ENCODE results near the gene MAB21L4. TPM values are rescaled to one million over a fixed set of nuclear protein-coding genes. Genes with fewer than 3 reads are reported as not detected.

Gene MAB21L4
- total and polyA plus RNA-seq, 2 experiments from 2014 or later, result not detected

DNA sequence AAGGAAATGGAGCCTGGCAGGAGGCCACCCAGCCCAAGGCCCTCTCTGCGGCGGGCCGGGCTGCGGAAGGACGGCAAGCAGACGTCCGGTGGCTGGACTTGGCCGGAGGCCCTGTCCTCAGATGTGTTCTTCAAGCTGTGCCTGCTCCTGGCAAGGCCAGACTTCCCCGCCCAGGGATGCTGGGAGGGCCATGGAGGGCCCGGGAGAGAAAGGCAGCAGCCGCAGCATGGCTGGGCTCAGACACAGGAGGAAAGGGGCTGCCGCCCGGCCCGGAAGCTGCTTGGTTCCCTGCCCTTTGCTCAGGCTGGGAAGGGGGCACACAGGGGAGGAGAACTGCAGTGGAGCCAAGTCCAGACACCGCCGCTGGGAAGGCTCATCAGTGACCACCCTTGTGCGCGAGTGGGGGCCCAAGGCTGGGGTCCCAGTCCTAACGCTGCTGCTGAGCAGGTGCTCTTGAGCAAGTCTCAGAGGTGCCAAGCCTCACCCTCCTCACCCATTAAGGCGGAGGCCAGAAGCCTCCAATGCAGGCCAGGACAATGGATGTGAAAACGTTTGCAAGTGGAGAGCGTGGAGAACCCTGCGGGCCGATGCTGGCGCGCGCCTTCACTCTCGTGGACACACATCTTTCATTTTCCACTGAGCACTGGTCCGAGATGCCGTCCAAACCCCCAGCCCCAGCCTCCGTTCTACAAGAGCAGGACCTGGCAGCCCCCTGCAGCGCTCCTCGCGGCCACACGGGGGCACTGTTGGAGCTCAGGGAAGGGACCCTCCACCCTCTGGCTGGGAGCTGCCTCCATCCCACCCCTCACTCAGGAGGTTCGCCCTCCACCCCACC lies 18.1 kb upstream of the MAB21L4 start:
- Histone ChIP-seq H3K27me3 (peaks cover 52% of the 10 kb centered on the region), H3K4me1 (ENCODE audit: low read depth) (no peaks in the 10 kb centered on the region), H3K27ac (no peak overlapping the region), H3K36me3 (no peaks in the 10 kb centered on the region), H3K9me3 (ENCODE audit: low read depth) (no peaks in the 10 kb centered on the region), H3K4me3 (no peak overlapping the region)
- TF ChIP-seq, protein P1, sequence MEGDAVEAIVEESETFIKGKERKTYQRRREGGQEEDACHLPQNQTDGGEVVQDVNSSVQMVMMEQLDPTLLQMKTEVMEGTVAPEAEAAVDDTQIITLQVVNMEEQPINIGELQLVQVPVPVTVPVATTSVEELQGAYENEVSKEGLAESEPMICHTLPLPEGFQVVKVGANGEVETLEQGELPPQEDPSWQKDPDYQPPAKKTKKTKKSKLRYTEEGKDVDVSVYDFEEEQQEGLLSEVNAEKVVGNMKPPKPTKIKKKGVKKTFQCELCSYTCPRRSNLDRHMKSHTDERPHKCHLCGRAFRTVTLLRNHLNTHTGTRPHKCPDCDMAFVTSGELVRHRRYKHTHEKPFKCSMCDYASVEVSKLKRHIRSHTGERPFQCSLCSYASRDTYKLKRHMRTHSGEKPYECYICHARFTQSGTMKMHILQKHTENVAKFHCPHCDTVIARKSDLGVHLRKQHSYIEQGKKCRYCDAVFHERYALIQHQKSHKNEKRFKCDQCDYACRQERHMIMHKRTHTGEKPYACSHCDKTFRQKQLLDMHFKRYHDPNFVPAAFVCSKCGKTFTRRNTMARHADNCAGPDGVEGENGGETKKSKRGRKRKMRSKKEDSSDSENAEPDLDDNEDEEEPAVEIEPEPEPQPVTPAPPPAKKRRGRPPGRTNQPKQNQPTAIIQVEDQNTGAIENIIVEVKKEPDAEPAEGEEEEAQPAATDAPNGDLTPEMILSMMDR (IDR thresholded peaks at IDR 0.05; ENCODE audit: low read depth, low read length), result peak; percentile 93
- DNase-seq (ENCODE audit: low read depth in 1 of 2, low spot score in 1 of 2), result peak; percentile 65 to 87

- TF ChIP-seq, protein P1 (IDR thresholded peaks at IDR 0.05; ENCODE audit: low read depth, low read length), result no peak
- DNase-seq (ENCODE audit: low read depth in 1 of 2, low spot score in 1 of 2), result peak in 1 of 2 donors; percentile 29
- Histone ChIP-seq H3K9me3 (ENCODE audit: low read depth) (no peaks in the 10 kb centered on the region), H3K36me3 (no peaks in the 10 kb centered on the region), H3K27me3 (peaks cover 52% of the 10 kb centered on the region), H3K4me1 (ENCODE audit: low read depth) (no peaks in the 10 kb centered on the region), H3K27ac (no peak overlapping the region), H3K4me3 (no peak overlapping the region)
These were observed 17.2 kb upstream of the MAB21L4 start for GRCh38 chr2:240912878-240913809.

DNA sequence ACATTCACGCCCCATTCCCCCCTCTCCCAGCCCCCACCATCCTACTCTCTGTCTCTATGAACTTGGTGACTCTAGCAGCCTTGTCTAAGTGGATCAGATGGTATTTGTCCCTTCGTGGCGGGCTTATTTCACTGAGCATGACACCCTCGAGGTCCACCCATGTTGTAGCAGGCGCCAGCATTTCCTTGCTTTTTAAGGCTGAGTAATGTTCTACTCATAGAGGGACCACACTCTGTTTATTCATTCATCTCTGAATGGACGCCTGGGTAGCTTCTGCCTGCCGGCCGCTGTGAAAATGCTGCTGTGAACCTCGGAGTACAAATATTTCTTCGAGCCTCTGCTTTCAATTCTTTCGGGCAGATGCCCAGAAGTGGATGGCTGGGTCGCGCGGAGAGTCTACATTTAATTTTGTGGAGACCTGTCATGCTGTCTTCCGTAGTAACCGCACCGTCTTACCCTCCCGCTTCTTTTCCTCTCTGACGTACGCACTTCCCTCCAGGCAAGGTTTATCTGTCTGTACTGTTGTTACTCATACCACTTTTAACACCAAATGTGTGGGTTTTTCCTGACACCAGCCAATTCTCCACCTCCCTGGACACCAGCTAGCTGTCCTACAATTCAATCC lies 15.8 kb upstream of the MAB21L4 start:
- TF ChIP-seq, protein P1 (IDR thresholded peaks at IDR 0.05; ENCODE audit: low read depth, low read length), result no peak
- no peaks in the 10 kb centered on the region for H3K9me3 ChIP-seq (ENCODE audit: low read depth)
- peak in 1 of 2 donors; percentile 69 for DNase-seq (ENCODE audit: low read depth in 1 of 2, low spot score in 1 of 2)
- H3K27ac ChIP-seq, result no peak overlapping the region
- no peaks in the 10 kb centered on the region for H3K4me1 ChIP-seq (ENCODE audit: low read depth)
- peaks cover 54% of the 10 kb centered on the region for H3K27me3 ChIP-seq
- H3K4me3 ChIP-seq, result no peak overlapping the region
- H3K36me3 ChIP-seq, result no peaks in the 10 kb centered on the region

DNA sequence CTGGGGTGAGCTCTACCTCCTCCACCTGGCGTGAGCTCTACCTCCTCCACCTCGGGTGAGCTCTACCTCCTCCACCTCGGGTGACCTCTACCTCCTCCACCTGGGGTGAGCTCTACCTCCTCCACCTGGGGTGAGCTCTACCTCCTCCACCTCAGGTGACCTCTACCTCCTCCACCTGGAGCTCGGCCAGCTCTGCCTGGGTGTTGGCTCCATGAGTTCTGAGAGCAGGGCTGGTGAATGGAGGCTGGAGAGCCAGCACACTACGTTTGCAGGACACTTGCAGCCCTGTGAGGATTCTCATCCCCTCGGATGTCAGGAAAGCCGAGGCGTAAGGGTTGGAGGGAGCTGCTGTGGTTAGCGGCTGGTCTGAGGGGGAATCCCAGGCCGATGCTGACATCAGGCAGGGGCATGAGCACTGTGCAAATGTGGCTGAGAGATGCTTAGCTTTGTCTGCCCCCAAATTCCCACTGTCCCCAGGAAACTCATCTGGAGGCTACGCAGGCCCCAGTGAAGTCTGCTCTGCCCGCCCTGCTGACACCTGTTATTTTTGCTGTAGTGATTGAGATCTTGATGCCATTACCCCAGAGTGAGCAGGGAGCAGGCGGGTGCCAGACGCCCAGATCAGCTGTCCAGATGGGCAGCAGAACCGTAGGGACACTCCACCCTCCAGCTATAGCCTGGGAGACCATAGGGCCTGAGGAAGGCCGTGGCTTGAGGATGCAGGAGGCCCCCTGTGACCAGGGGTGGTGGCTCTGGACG lies 13.4 kb upstream of the MAB21L4 start:
- no peaks in the 10 kb centered on the region for H3K9me3 ChIP-seq (ENCODE audit: low read depth)
- peaks cover 56% of the 10 kb centered on the region for H3K27me3 ChIP-seq
- no peak overlapping the region for H3K4me3 ChIP-seq
- H3K27ac ChIP-seq, result no peak overlapping the region
- no peaks in the 10 kb centered on the region for H3K4me1 ChIP-seq (ENCODE audit: low read depth)
- TF ChIP-seq, protein P1 (IDR thresholded peaks at IDR 0.05; ENCODE audit: low read depth, low read length), result no peak
- H3K36me3 ChIP-seq, result no peaks in the 10 kb centered on the region
- no peak for DNase-seq (ENCODE audit: low read depth in 1 of 2, low spot score in 1 of 2)

All from cardiac muscle cell (in vitro differentiated cells and primary cell).